Activated CD4-positive, CD25-positive, alpha-beta regulatory T cell (primary cell): ENCODE results near the gene ODF2.

ENCODE experiments used
- DNase-seq, 4 experiments: peaks; one replicate each; lab custom pipeline; 2025; lab: John Stamatoyannopoulos, UW

Gene ODF2

DNA sequence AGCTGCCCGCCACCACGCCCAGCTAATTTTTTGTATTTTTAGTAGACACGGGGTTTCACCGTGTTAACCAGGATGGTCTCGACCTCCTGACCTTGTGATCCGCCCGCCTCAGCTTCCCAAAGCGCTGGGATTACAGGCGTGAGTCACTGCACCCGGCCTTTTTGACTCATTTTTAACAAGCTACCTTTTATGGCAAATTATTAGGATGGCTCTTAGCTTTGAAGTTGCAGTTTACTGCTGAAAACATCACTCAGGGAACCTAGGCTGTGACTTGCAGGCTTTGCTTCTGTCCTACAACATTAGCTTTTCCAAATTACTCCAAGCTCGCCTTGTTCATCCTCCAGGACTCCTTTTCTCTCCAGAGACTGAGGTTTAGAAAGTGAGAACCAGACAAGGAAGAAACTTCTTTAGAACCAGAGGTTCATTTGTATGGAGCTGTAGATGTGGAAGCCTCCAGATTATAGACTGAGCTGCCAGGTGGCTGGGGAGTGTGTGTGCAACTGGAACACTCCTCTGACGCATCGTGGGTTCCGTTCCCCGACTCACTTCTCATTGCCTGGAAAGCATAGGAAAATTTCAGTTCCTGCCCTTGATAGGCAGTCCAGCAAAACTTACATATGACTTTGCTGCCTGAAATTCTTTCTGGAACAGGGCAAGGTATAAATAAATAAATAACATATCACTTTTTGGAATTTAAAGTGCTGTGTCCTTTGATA is 72.8 kb downstream of the ODF2 start:
- no peak for DNase-seq

DNA sequence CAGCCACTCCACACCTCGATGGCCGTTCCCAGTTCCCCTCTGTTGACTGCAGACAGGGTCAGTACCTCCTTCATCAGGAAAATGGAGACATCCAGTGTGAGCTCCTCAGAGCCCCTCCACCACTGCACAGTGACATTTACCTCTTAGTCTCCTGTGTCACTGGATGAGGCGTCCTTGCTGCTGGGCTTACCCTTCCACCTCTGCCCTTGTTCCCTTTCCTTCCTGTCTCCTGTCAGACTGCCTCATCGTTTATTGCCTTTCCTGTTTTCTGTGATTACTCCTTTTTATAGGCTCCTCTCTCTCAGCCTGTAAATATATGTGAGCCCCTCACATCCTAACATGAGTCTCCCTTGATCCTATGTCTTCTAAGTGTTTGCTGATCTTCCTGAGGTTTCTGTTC is 73.4 kb downstream of the ODF2 start:
- DNase-seq, result no peak

DNA sequence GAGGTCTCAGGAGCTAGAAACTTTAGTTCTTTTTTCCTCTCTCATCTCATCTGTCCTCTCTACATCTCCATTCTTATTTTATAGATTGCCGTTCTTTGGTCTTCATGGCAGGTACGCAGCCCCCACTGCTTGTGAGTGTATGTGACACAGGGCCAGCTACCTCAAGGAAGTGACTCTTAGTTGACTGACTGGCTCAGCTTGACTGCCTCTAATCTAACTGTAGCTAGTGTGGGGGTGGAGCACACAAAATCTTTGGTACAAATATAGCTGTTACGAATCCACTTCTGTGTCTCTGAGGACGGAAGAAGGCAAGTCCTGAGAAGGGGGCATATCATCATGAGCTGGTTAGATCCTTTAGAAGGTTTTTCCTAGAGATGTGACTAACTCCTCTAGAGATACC is 76.8 kb downstream of the ODF2 start:
- no peak for DNase-seq

DNA sequence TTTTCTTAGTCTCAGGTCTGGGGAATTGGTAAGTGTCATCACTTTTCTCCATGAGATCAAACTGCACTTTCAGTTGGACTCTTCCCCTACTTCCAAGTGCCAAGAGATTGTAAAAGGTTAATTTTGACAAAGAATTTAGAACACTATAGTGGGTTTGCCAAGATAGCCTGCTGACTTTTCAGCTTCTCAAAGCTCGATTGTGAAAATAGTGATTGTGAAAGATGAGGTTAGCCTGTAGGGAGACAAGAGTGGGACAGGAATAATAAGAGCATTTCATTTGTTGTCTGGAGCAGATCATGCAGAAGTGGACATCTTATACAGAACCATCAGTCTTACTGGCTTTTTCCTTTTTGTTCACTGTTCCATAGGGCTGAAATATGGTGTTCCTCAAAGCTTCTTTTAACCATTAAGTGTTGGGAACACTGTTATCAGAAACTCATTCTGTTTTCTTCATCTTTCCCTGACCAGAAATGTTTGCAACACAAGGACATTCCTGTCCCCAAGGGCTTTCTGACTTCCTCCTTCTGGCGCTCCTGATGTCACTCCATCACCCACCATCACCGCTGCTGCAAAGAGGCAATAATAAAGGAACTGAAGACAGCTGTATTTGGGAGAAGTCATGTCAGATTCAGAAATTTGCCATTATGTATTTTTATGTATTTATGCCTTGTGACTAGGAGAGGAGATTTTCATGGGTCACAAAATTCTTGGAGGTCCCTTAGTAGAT is 85.0 kb downstream of the ODF2 start:
- DNase-seq, result no peak

DNA sequence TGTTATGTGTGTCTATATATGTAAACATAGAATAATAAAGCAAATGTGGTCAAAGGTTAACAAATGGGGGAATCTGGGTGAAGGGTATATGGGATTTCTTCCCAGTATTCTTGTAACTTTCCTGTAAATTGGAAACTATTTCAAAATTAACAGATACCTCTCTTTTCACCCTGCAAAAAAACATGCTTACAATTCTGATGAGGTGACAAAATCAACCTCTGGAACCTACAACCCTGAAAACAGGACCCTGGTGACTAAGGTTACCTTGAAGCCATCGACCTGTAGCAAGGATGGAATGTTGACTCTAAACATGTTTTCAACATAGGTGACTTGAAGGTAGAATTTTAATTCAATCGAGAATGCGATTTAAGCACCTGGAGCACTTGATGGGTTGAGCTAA is 90.7 kb downstream of the ODF2 start:
- no peak for DNase-seq

DNA sequence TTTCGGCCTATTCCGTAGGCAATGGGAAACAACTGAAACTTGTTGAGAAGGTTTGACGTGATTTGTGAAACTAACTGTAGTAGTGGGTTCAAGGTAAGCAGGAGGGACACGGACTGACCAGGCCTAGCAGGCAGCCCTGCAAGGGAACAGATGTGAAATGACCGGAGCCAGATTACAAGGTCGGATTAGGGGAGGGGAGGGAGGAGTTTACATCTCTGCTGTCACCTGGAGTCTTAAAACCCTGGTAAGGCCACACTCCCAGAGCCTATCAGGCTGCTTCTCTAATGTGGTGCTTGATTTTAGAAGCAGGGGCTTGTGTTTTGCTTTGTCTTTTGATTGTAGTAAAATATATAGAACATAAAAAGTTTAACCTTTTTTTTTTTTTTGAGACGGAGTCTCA is 93.1 kb downstream of the ODF2 start:
- no peak for DNase-seq

DNA sequence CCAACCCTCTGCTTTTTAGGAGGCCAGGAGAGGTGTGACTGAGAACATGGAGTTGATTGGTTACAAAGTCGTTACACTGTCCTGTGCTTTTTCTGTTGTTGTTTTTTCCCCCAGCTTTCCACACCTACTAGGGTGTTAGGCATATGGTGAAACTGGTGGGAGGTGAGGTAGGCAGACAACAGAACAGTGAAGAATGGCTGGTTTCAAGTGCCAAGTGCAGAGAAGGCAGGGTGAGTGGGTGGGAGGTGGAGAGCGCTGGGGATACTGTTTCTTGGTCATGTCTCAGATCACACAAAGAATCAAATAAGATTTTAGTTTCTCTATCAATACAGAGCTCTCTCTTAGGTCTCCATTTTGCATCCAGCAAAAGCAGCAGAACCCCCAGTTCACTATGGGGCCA is 94.4 kb downstream of the ODF2 start:
- no peak for DNase-seq
